Chondrocyte (in vitro differentiated cells): ENCODE data around the gene KLHL33. TPM values are rescaled to one million over a fixed set of nuclear protein-coding genes. Genes with fewer than 3 reads are reported as not detected.

Experiments
- DNase-seq: peaks from one replicate; pipeline ENCODE4 v3.0.0; 2021; ENCODE audit warnings: mixed read lengths, low spot score
- H3K27ac Mint-ChIP-seq: one replicate; pipeline ENCODE4 v1.8.0; 2021; ENCODE audit warnings: mild to moderate bottlenecking, moderate library complexity, mixed read lengths; ENCODE audit not compliant: unreplicated experiment
- H3K27me3 Mint-ChIP-seq: 2 replicates; pipeline ENCODE4 v1.8.0; 2021; ENCODE audit warnings: low read depth, mixed read lengths
- H3K36me3 Mint-ChIP-seq: 2 replicates; pipeline ENCODE4 v1.8.0; 2021; ENCODE audit warnings: low read depth, mixed read lengths
- H3K4me1 Mint-ChIP-seq: 2 replicates; pipeline ENCODE4 v1.8.0; 2021; ENCODE audit warnings: low read depth, mild to moderate bottlenecking, mixed read lengths
- H3K4me3 Mint-ChIP-seq: one replicate; pipeline ENCODE4 v1.8.0; 2021; ENCODE audit warnings: mild to moderate bottlenecking, moderate library complexity, mixed read lengths; ENCODE audit not compliant: unreplicated experiment
- H3K9me3 Mint-ChIP-seq: 2 replicates; pipeline ENCODE4 v1.8.0; 2021; ENCODE audit warnings: low read depth, mixed read lengths
- total RNA-seq: library from RNA; stranded (reverse); gene quantifications from 3 replicates; pipeline ENCODE4 v1.2.1, GENCODE V29; 2021
- TF ChIP-seq, protein P1 (sequence below): fragments of 200-600 bp; sonication (generic); IDR thresholded peaks from 2 replicates; pipeline ENCODE4 v1.5.0; 2021; ENCODE audit warnings: antibody characterized with exemption, mild to moderate bottlenecking, moderate library complexity

Gene KLHL33
- total RNA-seq, 1 donor from 2014 or later, result not detected

- Mint-ChIP-seq H3K9me3 (no peaks in the 10 kb centered on the region), H3K4me1 (no peaks in the 10 kb centered on the region), H3K4me3 (no peak overlapping the region), H3K27me3 (no peaks in the 10 kb centered on the region), H3K27ac (no peak overlapping the region), H3K36me3 (peaks cover 49% of the 10 kb centered on the region)
- TF ChIP-seq, protein P1, sequence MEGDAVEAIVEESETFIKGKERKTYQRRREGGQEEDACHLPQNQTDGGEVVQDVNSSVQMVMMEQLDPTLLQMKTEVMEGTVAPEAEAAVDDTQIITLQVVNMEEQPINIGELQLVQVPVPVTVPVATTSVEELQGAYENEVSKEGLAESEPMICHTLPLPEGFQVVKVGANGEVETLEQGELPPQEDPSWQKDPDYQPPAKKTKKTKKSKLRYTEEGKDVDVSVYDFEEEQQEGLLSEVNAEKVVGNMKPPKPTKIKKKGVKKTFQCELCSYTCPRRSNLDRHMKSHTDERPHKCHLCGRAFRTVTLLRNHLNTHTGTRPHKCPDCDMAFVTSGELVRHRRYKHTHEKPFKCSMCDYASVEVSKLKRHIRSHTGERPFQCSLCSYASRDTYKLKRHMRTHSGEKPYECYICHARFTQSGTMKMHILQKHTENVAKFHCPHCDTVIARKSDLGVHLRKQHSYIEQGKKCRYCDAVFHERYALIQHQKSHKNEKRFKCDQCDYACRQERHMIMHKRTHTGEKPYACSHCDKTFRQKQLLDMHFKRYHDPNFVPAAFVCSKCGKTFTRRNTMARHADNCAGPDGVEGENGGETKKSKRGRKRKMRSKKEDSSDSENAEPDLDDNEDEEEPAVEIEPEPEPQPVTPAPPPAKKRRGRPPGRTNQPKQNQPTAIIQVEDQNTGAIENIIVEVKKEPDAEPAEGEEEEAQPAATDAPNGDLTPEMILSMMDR, result no peak
- DNase-seq, result no peak
These were observed 44.5 kb downstream of the KLHL33 start for GRCh38 chr14:20391505-20391904.

DNA sequence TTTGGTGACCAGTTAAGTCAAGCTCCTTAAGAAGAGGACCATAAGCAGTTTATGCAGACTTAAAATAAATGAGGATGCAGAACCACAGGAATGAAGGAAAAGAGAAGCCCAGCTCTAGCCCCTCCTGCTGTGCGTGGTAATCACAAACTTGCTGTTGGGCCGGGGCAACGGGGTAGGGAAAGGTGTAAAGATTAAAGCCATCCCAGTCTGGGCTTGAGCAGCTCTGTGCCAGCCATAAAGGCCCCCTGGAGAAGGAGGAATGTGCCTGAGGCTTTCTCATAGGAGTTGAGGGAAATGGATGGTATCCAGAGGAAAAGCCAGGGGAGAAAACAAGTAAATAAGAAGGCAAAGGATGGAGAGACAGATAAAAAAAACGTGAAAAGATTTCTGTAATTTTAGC is 47.8 kb downstream of the KLHL33 start:
- no peaks in the 10 kb centered on the region for H3K27me3 Mint-ChIP-seq
- no peak overlapping the region for H3K27ac Mint-ChIP-seq
- no peaks in the 10 kb centered on the region for H3K4me1 Mint-ChIP-seq
- H3K36me3 Mint-ChIP-seq, result peaks cover 52% of the 10 kb centered on the region
- no peaks in the 10 kb centered on the region for H3K9me3 Mint-ChIP-seq
- TF ChIP-seq, protein P1, result no peak
- no peak overlapping the region for H3K4me3 Mint-ChIP-seq
- DNase-seq, result no peak

- Mint-ChIP-seq H3K27ac (no peak overlapping the region), H3K27me3 (no peaks in the 10 kb centered on the region), H3K4me3 (no peak overlapping the region), H3K4me1 (no peaks in the 10 kb centered on the region), H3K36me3 (peaks cover 54% of the 10 kb centered on the region), H3K9me3 (no peaks in the 10 kb centered on the region)
- no peak for DNase-seq
- TF ChIP-seq, protein P1, result no peak
These were observed 48.4 kb downstream of the KLHL33 start for GRCh38 chr14:20387576-20387975.

DNA sequence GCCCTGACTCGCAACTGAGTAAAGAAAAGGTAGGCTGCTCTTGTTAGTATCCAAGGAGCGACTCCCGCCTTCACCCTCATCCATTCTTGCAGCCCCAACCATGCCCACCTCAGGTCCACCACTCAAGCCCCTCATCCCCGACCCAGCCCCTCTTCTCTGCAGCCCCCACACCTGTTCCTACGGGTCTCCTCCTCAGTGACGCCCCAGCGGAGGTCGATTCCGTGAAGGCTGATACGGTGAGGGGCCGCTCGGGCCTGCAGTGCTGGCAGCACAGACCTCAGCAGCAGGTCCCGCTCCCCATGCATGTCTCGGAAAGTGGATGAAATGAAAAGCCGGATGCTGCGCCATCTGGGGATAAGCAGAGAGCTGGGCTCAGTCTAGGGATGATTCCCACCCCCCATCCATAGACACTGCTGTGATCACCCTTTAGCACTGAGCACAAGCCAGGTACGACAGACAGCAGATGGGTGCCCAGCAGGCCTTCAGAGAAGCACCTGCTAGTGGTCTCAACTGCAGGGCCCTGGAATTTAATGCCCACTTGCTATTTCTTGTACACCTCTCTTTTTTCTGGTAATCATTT is 49.6 kb downstream of the KLHL33 start:
- Mint-ChIP-seq H3K4me1 (no peaks in the 10 kb centered on the region), H3K4me3 (no peak overlapping the region), H3K27me3 (no peaks in the 10 kb centered on the region), H3K27ac (no peak overlapping the region), H3K36me3 (peaks cover 62% of the 10 kb centered on the region), H3K9me3 (no peaks in the 10 kb centered on the region)
- no peak for DNase-seq
- TF ChIP-seq, protein P1, result no peak

DNA sequence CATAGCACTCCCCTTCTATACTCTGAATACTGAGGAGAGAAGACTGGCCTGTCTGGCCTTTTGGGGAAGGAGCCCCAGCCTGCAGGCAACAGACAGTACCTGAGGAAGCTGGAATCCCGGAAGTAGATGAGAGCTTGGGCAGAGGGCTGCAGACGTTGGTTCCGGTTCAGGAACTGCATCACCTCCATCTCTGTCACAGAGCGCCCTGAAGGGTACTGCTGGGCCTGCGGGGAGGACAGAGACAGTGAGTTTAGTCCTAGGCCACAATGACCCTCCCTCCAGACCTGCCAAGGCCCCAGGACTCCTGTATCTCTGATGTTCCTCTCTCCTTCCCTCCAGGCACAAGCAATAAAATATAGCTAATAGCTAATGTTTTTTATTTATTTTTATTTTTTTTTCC is 51.1 kb downstream of the KLHL33 start:
- H3K27ac Mint-ChIP-seq, result no peak overlapping the region
- H3K9me3 Mint-ChIP-seq, result no peaks in the 10 kb centered on the region
- no peak overlapping the region for H3K4me3 Mint-ChIP-seq
- no peaks in the 10 kb centered on the region for H3K4me1 Mint-ChIP-seq
- H3K27me3 Mint-ChIP-seq, result no peaks in the 10 kb centered on the region
- peaks cover 65% of the 10 kb centered on the region for H3K36me3 Mint-ChIP-seq
- DNase-seq, result no peak
- TF ChIP-seq, protein P1, result no peak
